IMR-90 (cell line): ENCODE data around the gene ANKRD55. TPM values are rescaled to one million over a fixed set of nuclear protein-coding genes. Genes with fewer than 3 reads are reported as not detected.

Source experiments
- ELK1 ChIP-seq: fragments of 150-350 bp; IDR thresholded peaks from 2 replicates; pipeline ENCODE4 v1.6.1; 2016; ENCODE audit warnings: low read depth, mild to moderate bottlenecking, low read length, moderate library complexity, borderline replicate concordance
- microRNA-seq, 2 experiments: library from miRNA; stranded (forward) in 1 of 2; unstranded in 1 of 2; fragments of 10-50 nt in 1 of 2; fragments of <30 nt in 1 of 2; gene quantifications in 1 of 2; microRNA quantifications in 1 of 2; one replicate each; pipeline versions ENCODE3 to v1.1.0; 2013 to 2020; ENCODE audit not compliant: insufficient read depth in 1 of 2, insufficient read length in 1 of 2, unreplicated experiment in 1 of 2
- polyA plus RNA-seq, 3 experiments: library from polyadenylated mRNA; depleted of rRNA; stranded (reverse); fragments of >200 nt; gene quantifications; 2 replicates each; pipeline ENCODE4 v1.2.3, GENCODE V29; 2012; ENCODE audit warnings: low replicate concordance in 1 of 3
- small RNA-seq, 5 experiments: library from RNA; depleted of rRNA; stranded (forward); fragments of <200 nt; gene quantifications; one replicate each; pipeline ENCODE3, GENCODE V24; 2012
- total RNA-seq: library from RNA; depleted of rRNA; stranded (reverse); fragments of >200 nt; gene quantifications from 2 replicates; pipeline ENCODE4 v1.2.3, GENCODE V29; 2012; rRNA removed

The ANKRD55 gene
- total and polyA plus RNA-seq, 2 of the 4 experiments (the other 2 are of a cell fraction): not detected

GRCh38 chr5:56050551-56051255 lies 182.4 kb downstream of the ANKRD55 start (continued):
- TF ChIP-seq ELK1: no peak

Small RNA genes within 50 kb of the gene (microRNA-seq; reads per million reads assigned to microRNA genes)
- gene RNA5SP184 (ENCODE audit: insufficient read depth, insufficient read length) (not detected), gene RNA5SP185 (ENCODE audit: insufficient read depth, insufficient read length) (4.1 reads per million), gene RNU6-299P (ENCODE audit: insufficient read depth, insufficient read length) (not detected)

Small RNA genes within 50 kb of the gene (small RNA-seq; reads per million reads assigned to genes)
- 0 reads per million in 5 experiments for gene RNA5SP184
- 0 to 5.8 (median 0.65) reads per million in 5 experiments for gene RNA5SP185
- gene RNU6-299P: 0 to 0.14 (median 0) reads per million in 5 experiments

Other genes with a start within 250 kb of the ANKRD55 start
- 506 and 533 TPM in 2 replicates for gene IL6ST, start 238.4 kb downstream of the ANKRD55 start, total RNA-seq
- 90.6 and 93.1 TPM in 2 replicates for gene IL6ST, start 238.4 kb downstream of the ANKRD55 start, polyA plus RNA-seq (2012; rRNA removed)